MCF 10A (cell line): ENCODE results near the gene SOS1. TPM values are rescaled to one million over a fixed set of nuclear protein-coding genes. Genes with fewer than 3 reads are reported as not detected.
A peak's percentile ranks its signal among the peaks of the same experiment; 100 is the strongest.

Experiments
- BruUV-seq: library from RNA; stranded (reverse); fragments of 400-500 nt; replicated peaks from 2 replicates; lab custom pipeline; 2021; lab: Mats Ljungman, UMichigan
- CTCF ChIA-PET: fragments of 300-600 bp; sonication (Branson Sonifier 250); formaldehyde crosslinking; extraction: SDS; loops from one replicate; lab custom pipeline; 2021; ENCODE audit warnings: antibody characterized with exemption, inconsistent platforms; lab: Yijun Ruan, JAX
- POLR2A ChIA-PET: fragments of 300-600, 350-650 bp; sonication (Branson Sonifier 250); formaldehyde crosslinking; extraction: SDS; loops from one replicate; lab custom pipeline; 2020; ENCODE audit warnings: antibody characterized with exemption, inconsistent platforms; lab: Yijun Ruan, JAX
- DNase-seq: peaks from one replicate; pipeline ENCODE4 v3.0.0-alpha.2; 2018; ENCODE audit not compliant: unreplicated experiment
- H3K27ac Mint-ChIP-seq: one replicate; pipeline ENCODE4 v1.8.0; 2022; ENCODE audit warnings: mild to moderate bottlenecking, low read depth, mixed read lengths; ENCODE audit not compliant: unreplicated experiment
- H3K27me3 Mint-ChIP-seq: one replicate; pipeline ENCODE4 v1.8.0; 2022; ENCODE audit warnings: mixed read lengths; ENCODE audit not compliant: insufficient read depth, unreplicated experiment
- H3K36me3 Mint-ChIP-seq: one replicate; pipeline ENCODE4 v1.8.0; 2022; ENCODE audit warnings: mild to moderate bottlenecking, moderate library complexity, mixed read lengths; ENCODE audit not compliant: insufficient read depth, unreplicated experiment
- H3K4me1 Mint-ChIP-seq: one replicate; pipeline ENCODE4 v1.8.0; 2022; ENCODE audit warnings: mixed read lengths; ENCODE audit not compliant: insufficient read depth, unreplicated experiment
- H3K4me3 Mint-ChIP-seq: one replicate; pipeline ENCODE4 v1.8.0; 2022; ENCODE audit warnings: mild to moderate bottlenecking, moderate library complexity, mixed read lengths; ENCODE audit not compliant: unreplicated experiment
- H3K9me3 Mint-ChIP-seq: one replicate; pipeline ENCODE4 v1.8.0; 2022; ENCODE audit warnings: mixed read lengths; ENCODE audit not compliant: unreplicated experiment
- CTCF ChIP-seq: fragments of 200-600 bp; IDR thresholded peaks from one replicate; pipeline ENCODE4 v1.8.0; 2022; ENCODE audit warnings: antibody characterized with exemption, mild to moderate bottlenecking; ENCODE audit not compliant: unreplicated experiment
- intact Hi-C: fragments of 100-400 bp; cut with micrococcal nuclease; formaldehyde crosslinking; loops from 2 replicates; pipeline ENCODE4 v1.14.1; 2022
- total RNA-seq: library from RNA; stranded (reverse); gene quantifications from 2 replicates; pipeline ENCODE4 v1.2.3, GENCODE V29; 2022

The SOS1 gene
- total RNA-seq, 1 experiment from 2014 or later = 18.5 TPM

- TF ChIP-seq CTCF = no peak
- Mint-ChIP-seq H3K36me3 (no peaks in the 10 kb centered on the region), H3K27me3 (no peaks in the 10 kb centered on the region), H3K4me1 (peaks cover 17% of the 10 kb centered on the region), H3K9me3 (no peaks in the 10 kb centered on the region), H3K27ac (no peak overlapping the region), H3K4me3 (no peak overlapping the region)
- ChIA-PET POLR2A (interaction anchor here (1.7 kb wide), 1 partner anchor 12 kb away, joined by 9 read pairs; the partner anchor contains the start of gene SOS1), CTCF (interaction anchor here (1.2 to 1.6 kb wide), 3 partner anchors 11 to 121 kb away, joined by 3 to 4 read pairs (median 4); partner anchors contain the start of gene SOS1)
- BruUV-seq = no TSS peak
- intact Hi-C loops = no loop called here
- DNase-seq = no peak
Observed at GRCh38 chr2:39108377-39108776, 12.5 kb downstream of the SOS1 start.

DNA sequence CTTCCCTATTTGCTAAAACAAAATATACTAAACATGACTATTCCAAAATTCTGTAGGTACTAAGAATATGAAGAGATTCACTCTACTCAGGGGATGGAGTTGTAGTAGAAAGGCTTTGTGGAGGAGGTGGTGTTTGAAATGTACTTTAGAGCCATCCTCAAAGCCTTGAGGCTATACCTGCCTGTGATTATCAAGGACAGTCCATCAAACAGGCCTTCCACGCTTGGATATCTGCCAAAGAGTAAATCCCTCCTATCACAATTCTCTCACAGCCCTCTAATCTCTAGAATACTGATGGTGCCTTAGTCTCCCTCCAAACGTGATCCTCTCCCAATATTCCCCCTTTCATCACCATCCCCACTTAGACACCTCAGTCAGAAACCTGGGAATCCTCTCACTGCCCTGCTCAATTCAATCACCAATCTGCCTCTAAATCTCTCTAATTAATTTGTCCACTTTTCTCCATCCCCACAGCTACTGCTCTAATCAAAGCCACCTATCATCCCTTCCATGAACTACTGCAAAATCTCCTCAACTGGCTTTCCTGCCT lies 13.1 kb downstream of the SOS1 start:
- no peak for TF ChIP-seq CTCF
- Mint-ChIP-seq H3K4me1 (peaks cover 17% of the 10 kb centered on the region), H3K4me3 (no peak overlapping the region), H3K27ac (no peak overlapping the region), H3K36me3 (no peaks in the 10 kb centered on the region), H3K9me3 (no peaks in the 10 kb centered on the region), H3K27me3 (no peaks in the 10 kb centered on the region)
- no peak for DNase-seq
- no TSS peak for BruUV-seq
- POLR2A ChIA-PET = interaction anchor here (1.0 to 1.7 kb wide), 3 partner anchors 13 to 17 kb away, joined by 3 to 9 read pairs (median 4); partner anchors contain the start of gene SOS1
- intact Hi-C loops = no loop called here
- CTCF ChIA-PET = interaction anchor here (1.2 to 1.6 kb wide), 2 partner anchors 11 to 122 kb away, joined by 4 read pairs; no protein-coding TSS in a partner anchor

- ChIA-PET POLR2A (interaction anchor here (0.7 to 1.0 kb wide), 8 partner anchors 9 to 1037 kb away, joined by 3 to 6 read pairs (median 4); no protein-coding TSS in a partner anchor), CTCF (interaction anchor here (0.6 to 1.6 kb wide), 2 partner anchors 115 to 123 kb away, joined by 4 read pairs; no protein-coding TSS in a partner anchor)
- no peaks in the 10 kb centered on the region for H3K27me3 Mint-ChIP-seq
- intact Hi-C loops = no loop called here
- no peak overlapping the region for H3K4me3 Mint-ChIP-seq
- no peak overlapping the region for H3K27ac Mint-ChIP-seq
- H3K9me3 Mint-ChIP-seq = no peaks in the 10 kb centered on the region
- no peaks in the 10 kb centered on the region for H3K36me3 Mint-ChIP-seq
- DNase-seq = no peak
- TF ChIP-seq CTCF = no peak
- no TSS peak for BruUV-seq
- H3K4me1 Mint-ChIP-seq = peaks cover 17% of the 10 kb centered on the region
Observed at GRCh38 chr2:39107156-39107555, 13.7 kb downstream of the SOS1 start.

DNA sequence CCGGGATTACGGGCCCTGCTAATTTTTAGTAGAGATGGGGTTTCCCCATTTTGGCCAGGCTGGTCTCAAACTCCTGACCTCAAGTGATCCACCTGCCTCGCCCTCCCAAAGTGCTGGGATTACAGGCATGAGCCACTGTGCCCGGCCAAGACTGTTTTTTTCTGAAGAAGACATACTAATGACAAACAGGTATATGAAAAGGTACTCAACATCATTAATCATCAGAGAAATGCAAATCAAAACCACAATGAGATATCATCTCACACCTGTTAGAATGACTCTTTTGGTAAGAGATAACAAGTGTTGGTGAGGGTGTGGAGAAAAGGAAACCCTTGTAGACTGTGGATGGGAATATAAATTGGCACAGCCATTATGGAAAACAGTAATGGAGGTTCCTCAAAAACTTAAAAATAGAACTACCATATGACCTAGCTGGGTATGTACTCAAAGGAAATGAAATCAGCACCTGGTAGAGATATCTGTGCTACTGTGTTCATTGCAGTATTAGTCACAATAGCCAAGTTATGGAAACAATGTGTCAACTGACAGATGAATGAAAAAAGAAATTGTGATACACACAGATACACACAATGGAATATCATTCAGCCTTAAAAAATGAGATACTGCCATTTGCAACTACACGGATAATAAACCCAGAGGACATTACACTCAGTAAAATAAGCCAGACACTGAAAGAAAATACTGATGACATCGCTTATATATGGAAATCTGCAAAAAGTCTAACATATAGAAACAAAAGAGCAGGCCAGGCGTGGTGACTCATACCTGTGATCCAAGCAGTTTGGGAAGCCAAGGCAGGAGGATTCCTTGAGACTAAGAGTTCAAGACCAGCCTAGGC lies 20.8 kb downstream of the SOS1 start:
- peak; percentile 15 for DNase-seq
- no peaks in the 10 kb centered on the region for H3K27me3 Mint-ChIP-seq
- no TSS peak for BruUV-seq
- H3K4me3 Mint-ChIP-seq = no peak overlapping the region
- POLR2A ChIA-PET = interaction anchor here (0.6 to 5.9 kb wide), 4 partner anchors 12 to 34 kb away, joined by 3 to 60 read pairs (median 4); partner anchors contain the start of gene SOS1
- H3K36me3 Mint-ChIP-seq = no peaks in the 10 kb centered on the region
- CTCF ChIA-PET = interaction anchor here (0.8 kb wide), 1 partner anchor 40 kb away, joined by 4 read pairs; no protein-coding TSS in a partner anchor
- TF ChIP-seq CTCF = no peak
- no peak overlapping the region for H3K27ac Mint-ChIP-seq
- peaks cover 34% of the 10 kb centered on the region for H3K4me1 Mint-ChIP-seq
- no peaks in the 10 kb centered on the region for H3K9me3 Mint-ChIP-seq
- intact Hi-C loops = no loop called here
